Esophagus muscularis mucosa (tissue), 4 donors: ENCODE data around the gene PRPSAP1.

ENCODE experiments used
- EP300 ChIP-seq: sonication (generic); formaldehyde crosslinking; IDR thresholded peaks from one replicate; pipeline ENCODE4 v1.6.1; 2017; ENCODE audit warnings: antibody characterized with exemption
- POLR2A ChIP-seq: fragments of 450-650 bp; IDR thresholded peaks from one replicate; pipeline ENCODE4 v1.6.1; 2017; ENCODE audit warnings: antibody characterized with exemption, moderate library complexity, mild to moderate bottlenecking, low read depth
- POLR2AphosphoS5 ChIP-seq, 2 donors: sonication (generic); formaldehyde crosslinking; IDR thresholded peaks; one replicate each; pipeline ENCODE4 v1.6.1; 2017; ENCODE audit warnings: antibody characterized with exemption in 2 of 2
- TF ChIP-seq, protein P1 (sequence below), 3 experiments: fragments of 200-600 bp in 2 of 3; fragments of 450-650 bp in 1 of 3; sonication (generic) in 2 of 3; IDR thresholded peaks; one replicate each; pipeline ENCODE4 v1.5.1; 2017 to 2019; ENCODE audit warnings: antibody characterized with exemption in 3 of 3, mild to moderate bottlenecking in 2 of 3, moderate library complexity in 1 of 3

DNA sequence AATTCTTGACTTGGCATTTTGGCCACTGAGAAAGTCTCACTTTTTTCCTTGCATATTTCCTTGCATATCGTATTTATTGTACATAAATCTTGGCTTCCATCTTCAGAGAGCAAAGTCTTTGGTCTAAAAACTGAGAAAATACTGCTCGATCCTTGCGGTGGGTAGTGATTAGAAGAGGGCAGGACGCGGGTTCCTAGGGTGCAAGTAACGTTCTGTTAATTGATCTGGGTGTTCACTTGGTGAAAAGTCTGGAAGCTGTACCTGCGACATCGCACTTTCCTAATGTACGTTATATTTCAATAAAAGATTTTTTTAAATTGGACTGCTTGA is 89.3 kb downstream of the PRPSAP1 start:
- TF ChIP-seq, protein P1, sequence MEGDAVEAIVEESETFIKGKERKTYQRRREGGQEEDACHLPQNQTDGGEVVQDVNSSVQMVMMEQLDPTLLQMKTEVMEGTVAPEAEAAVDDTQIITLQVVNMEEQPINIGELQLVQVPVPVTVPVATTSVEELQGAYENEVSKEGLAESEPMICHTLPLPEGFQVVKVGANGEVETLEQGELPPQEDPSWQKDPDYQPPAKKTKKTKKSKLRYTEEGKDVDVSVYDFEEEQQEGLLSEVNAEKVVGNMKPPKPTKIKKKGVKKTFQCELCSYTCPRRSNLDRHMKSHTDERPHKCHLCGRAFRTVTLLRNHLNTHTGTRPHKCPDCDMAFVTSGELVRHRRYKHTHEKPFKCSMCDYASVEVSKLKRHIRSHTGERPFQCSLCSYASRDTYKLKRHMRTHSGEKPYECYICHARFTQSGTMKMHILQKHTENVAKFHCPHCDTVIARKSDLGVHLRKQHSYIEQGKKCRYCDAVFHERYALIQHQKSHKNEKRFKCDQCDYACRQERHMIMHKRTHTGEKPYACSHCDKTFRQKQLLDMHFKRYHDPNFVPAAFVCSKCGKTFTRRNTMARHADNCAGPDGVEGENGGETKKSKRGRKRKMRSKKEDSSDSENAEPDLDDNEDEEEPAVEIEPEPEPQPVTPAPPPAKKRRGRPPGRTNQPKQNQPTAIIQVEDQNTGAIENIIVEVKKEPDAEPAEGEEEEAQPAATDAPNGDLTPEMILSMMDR (IDR thresholded peaks at IDR 0.05), result no peak
- TF ChIP-seq EP300, result no peak
- TF ChIP-seq POLR2AphosphoS5 (IDR thresholded peaks at IDR 0.05), result no peak
- TF ChIP-seq POLR2A, result no peak
